HepG2 (cell line): Measurements from ENCODE around the gene SNAI1. TPM values are rescaled to one million over a fixed set of nuclear protein-coding genes. Genes with fewer than 3 reads are reported as not detected.

ENCODE experiments used
- GATA4 ChIP-seq: sonication (generic); IDR thresholded peaks from 2 replicates; pipeline ENCODE4 v1.6.1; 2016; ENCODE audit warnings: antibody characterized with exemption, low read depth, borderline replicate concordance
- NRL ChIP-seq: sonication (generic); formaldehyde crosslinking; IDR thresholded peaks from 2 replicates; pipeline ENCODE4 v1.5.0; 2020; ENCODE audit warnings: missing genetic modification reagents, mild to moderate bottlenecking, moderate library complexity, borderline replicate concordance
- PHF20 ChIP-seq: sonication (generic); formaldehyde crosslinking; IDR thresholded peaks from 2 replicates; pipeline ENCODE4 v1.5.0; 2020; ENCODE audit warnings: mild to moderate bottlenecking, missing genetic modification reagents
- RBM39 ChIP-seq: fragments of 200-400 bp; formaldehyde crosslinking; IDR thresholded peaks from one replicate; pipeline ENCODE4 v1.6.1; 2018; ENCODE audit warnings: antibody characterized with exemption, mild to moderate bottlenecking, low read depth, low read length; ENCODE audit not compliant: poor library complexity, severe bottlenecking
- SCMH1 ChIP-seq: sonication (generic); formaldehyde crosslinking; IDR thresholded peaks from 2 replicates; pipeline ENCODE4 v1.9.0; 2021; ENCODE audit warnings: missing genetic modification reagents, mild to moderate bottlenecking, borderline replicate concordance
- TFDP1 ChIP-seq: IDR thresholded peaks from 2 replicates; pipeline ENCODE4 v1.6.1; 2016; ENCODE audit warnings: missing compliant biosample characterization, missing genetic modification reagents, borderline replicate concordance
- ZBTB20 ChIP-seq: sonication (generic); formaldehyde crosslinking; IDR thresholded peaks from 2 replicates; pipeline ENCODE4 v1.8.1; 2023; ENCODE audit warnings: missing genetic modification reagents, low read depth, mild to moderate bottlenecking, borderline replicate concordance
- ZBTB38 ChIP-seq: sonication (generic); formaldehyde crosslinking; IDR thresholded peaks from 2 replicates; pipeline ENCODE4 v1.5.1; 2020; ENCODE audit warnings: mild to moderate bottlenecking, missing genetic modification reagents
- ZNF281 ChIP-seq: sonication (generic); formaldehyde crosslinking; IDR thresholded peaks from 2 replicates; pipeline ENCODE4 v1.4.0; 2020; ENCODE audit warnings: missing genetic modification reagents, borderline replicate concordance
- ZNF350 ChIP-seq: sonication (generic); formaldehyde crosslinking; IDR thresholded peaks from 2 replicates; pipeline ENCODE4 v1.4.0; 2020; ENCODE audit warnings: mild to moderate bottlenecking, low read depth, missing genetic modification reagents, borderline replicate concordance
- ZNF841 ChIP-seq: sonication (generic); formaldehyde crosslinking; IDR thresholded peaks from 2 replicates; pipeline ENCODE4 v1.8.1; 2023; ENCODE audit warnings: missing genetic modification reagents, borderline replicate concordance
- ZNF883 ChIP-seq: sonication (generic); formaldehyde crosslinking; IDR thresholded peaks from 2 replicates; pipeline ENCODE4 v1.5.1; 2020; ENCODE audit warnings: mild to moderate bottlenecking, missing genetic modification reagents; ENCODE audit errors: not compliant biosample characterization
- polyA plus RNA-seq, 8 experiments: library from polyadenylated mRNA; depleted of rRNA in 3 of 8; stranded (reverse) in 7 of 8; unstranded in 1 of 8; fragments of >200 nt; fragmentation: Illumina TruSeq in 4 of 8; extraction: Trizol in 4 of 8; gene quantifications; 2 replicates each; pipeline versions ENCODE4 v1.2.1 to v1.2.3, GENCODE V29; 2011 to 2016; ENCODE audit warnings: low read depth in 4 of 8, missing spikeins in 1 of 8, mixed read lengths in 1 of 8; ENCODE audit not compliant: insufficient read depth in 1 of 8
- total RNA-seq, 5 experiments: library from RNA; depleted of rRNA; stranded (reverse); fragments of >200 nt; fragmentation: Illumina TruSeq; extraction: Trizol; gene quantifications; 2 replicates each; pipeline ENCODE4 v1.2.3, GENCODE V29; 2016; ENCODE audit warnings: low read depth in 1 of 5
- TF ChIP-seq, protein P1 (sequence below): sonication (generic); formaldehyde crosslinking; IDR thresholded peaks from 2 replicates; pipeline ENCODE4 v1.5.0; 2020; ENCODE audit warnings: mild to moderate bottlenecking, low read depth, missing genetic modification reagents, borderline replicate concordance
- TF ChIP-seq, protein P2 (sequence below): sonication (generic); formaldehyde crosslinking; IDR thresholded peaks from 2 replicates; pipeline ENCODE4 v1.4.0; 2020; ENCODE audit warnings: missing genetic modification reagents, borderline replicate concordance
- TF ChIP-seq, protein P3 (sequence below): sonication (generic); formaldehyde crosslinking; IDR thresholded peaks from 2 replicates; pipeline ENCODE4 v1.5.0; 2020; ENCODE audit warnings: mild to moderate bottlenecking, missing genetic modification reagents, borderline replicate concordance
- TF ChIP-seq, protein P4 (sequence below): sonication (generic); formaldehyde crosslinking; IDR thresholded peaks from 2 replicates; pipeline ENCODE4 v1.9.0; 2021; ENCODE audit warnings: missing genetic modification reagents, mild to moderate bottlenecking, borderline replicate concordance

The SNAI1 gene
- total and polyA plus RNA-seq, 2 of the 13 experiments (the other 11 are each of a cell fraction or from before 2014, with no cell fraction given) = 1.3 to 1.4 TPM

DNA sequence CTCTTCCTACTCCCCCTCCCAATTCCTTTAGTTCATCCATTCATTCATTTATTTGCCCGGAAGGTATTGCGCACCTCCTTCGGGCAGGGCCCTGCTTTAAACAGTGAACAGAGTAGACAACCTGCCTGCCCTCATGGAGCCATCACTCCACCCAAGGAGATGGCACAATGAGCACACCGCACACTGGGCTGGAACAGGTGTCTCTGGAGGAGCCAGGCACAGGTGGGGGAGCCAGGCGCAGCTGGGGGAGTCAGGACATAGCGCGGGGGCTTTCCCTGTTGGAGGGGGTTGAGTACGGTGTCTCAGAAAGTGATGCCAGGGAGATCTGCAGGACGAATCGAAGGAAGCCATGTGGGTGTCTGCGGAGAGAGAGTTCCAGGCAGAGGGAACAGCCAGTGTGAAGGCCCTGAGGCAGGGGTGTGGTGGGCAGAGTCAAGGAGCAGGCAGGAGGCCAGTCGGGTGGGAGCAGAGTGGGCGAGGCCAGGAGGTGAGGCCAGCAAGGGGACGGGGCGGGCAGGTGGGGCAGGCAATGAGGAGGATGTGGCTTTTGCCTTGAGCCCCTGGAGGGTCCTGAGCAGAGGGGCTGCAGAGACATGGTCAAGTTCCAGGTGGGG lies 46.4 kb downstream of the SNAI1 start (continued):
- TF ChIP-seq, protein P1, sequence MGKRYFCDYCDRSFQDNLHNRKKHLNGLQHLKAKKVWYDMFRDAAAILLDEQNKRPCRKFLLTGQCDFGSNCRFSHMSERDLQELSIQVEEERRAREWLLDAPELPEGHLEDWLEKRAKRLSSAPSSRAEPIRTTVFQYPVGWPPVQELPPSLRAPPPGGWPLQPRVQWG (CRISPR knock-in tag) = no peak
- TF ChIP-seq ZNF281 (CRISPR knock-in tag) (no peak), ZNF350 (CRISPR knock-in tag) (no peak; the same call in none of the 2 replicates), NRL (CRISPR knock-in tag) (0 out of 2 replicates have a peak, but pooled peaks have one; percentile 14), PHF20 (CRISPR knock-in tag) (0 out of 2 replicates have a peak, but pooled peaks have one; percentile 15), RBM39 (peak; percentile 1), GATA4 (no peak), ZNF883 (peak; percentile 2), ZBTB20 (0 out of 2 replicates have a peak, but pooled peaks have one; percentile 8), SCMH1 (CRISPR knock-in tag) (no peak), ZBTB38 (CRISPR knock-in tag) (peak; percentile 34), TFDP1 (no peak), ZNF841 (no peak)
- TF ChIP-seq, protein P2, sequence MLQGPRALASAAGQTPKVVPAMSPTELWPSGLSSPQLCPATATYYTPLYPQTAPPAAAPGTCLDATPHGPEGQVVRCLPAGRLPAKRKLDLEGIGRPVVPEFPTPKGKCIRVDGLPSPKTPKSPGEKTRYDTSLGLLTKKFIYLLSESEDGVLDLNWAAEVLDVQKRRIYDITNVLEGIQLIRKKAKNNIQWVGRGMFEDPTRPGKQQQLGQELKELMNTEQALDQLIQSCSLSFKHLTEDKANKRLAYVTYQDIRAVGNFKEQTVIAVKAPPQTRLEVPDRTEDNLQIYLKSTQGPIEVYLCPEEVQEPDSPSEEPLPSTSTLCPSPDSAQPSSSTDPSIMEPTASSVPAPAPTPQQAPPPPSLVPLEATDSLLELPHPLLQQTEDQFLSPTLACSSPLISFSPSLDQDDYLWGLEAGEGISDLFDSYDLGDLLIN (CRISPR knock-in tag) = 0 out of 2 replicates have a peak, but pooled peaks have one; percentile 41
- TF ChIP-seq, protein P3, sequence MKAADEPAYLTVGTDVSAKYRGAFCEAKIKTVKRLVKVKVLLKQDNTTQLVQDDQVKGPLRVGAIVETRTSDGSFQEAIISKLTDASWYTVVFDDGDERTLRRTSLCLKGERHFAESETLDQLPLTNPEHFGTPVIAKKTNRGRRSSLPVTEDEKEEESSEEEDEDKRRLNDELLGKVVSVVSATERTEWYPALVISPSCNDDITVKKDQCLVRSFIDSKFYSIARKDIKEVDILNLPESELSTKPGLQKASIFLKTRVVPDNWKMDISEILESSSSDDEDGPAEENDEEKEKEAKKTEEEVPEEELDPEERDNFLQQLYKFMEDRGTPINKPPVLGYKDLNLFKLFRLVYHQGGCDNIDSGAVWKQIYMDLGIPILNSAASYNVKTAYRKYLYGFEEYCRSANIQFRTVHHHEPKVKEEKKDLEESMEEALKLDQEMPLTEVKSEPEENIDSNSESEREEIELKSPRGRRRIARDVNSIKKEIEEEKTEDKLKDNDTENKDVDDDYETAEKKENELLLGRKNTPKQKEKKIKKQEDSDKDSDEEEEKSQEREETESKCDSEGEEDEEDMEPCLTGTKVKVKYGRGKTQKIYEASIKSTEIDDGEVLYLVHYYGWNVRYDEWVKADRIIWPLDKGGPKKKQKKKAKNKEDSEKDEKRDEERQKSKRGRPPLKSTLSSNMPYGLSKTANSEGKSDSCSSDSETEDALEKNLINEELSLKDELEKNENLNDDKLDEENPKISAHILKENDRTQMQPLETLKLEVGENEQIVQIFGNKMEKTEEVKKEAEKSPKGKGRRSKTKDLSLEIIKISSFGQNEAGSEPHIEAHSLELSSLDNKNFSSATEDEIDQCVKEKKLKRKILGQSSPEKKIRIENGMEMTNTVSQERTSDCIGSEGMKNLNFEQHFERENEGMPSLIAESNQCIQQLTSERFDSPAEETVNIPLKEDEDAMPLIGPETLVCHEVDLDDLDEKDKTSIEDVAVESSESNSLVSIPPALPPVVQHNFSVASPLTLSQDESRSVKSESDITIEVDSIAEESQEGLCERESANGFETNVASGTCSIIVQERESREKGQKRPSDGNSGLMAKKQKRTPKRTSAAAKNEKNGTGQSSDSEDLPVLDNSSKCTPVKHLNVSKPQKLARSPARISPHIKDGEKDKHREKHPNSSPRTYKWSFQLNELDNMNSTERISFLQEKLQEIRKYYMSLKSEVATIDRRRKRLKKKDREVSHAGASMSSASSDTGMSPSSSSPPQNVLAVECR = no peak
- TF ChIP-seq, protein P4, sequence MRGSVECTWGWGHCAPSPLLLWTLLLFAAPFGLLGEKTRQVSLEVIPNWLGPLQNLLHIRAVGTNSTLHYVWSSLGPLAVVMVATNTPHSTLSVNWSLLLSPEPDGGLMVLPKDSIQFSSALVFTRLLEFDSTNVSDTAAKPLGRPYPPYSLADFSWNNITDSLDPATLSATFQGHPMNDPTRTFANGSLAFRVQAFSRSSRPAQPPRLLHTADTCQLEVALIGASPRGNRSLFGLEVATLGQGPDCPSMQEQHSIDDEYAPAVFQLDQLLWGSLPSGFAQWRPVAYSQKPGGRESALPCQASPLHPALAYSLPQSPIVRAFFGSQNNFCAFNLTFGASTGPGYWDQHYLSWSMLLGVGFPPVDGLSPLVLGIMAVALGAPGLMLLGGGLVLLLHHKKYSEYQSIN (CRISPR knock-in tag) = no peak
